SH-SY5Y (cell line): Measurements from ENCODE around the gene SIX2.

ENCODE experiments used
- GATA2 ChIP-seq: IDR thresholded peaks from 2 replicates; pipeline ENCODE4 v1.6.1; 2011; ENCODE audit warnings: mild to moderate bottlenecking, low read depth, low read length
- GATA3 ChIP-seq: IDR thresholded peaks from 2 replicates; pipeline ENCODE4 v1.6.1; 2011; ENCODE audit warnings: low read depth, mild to moderate bottlenecking, low read length, moderate library complexity

DNA sequence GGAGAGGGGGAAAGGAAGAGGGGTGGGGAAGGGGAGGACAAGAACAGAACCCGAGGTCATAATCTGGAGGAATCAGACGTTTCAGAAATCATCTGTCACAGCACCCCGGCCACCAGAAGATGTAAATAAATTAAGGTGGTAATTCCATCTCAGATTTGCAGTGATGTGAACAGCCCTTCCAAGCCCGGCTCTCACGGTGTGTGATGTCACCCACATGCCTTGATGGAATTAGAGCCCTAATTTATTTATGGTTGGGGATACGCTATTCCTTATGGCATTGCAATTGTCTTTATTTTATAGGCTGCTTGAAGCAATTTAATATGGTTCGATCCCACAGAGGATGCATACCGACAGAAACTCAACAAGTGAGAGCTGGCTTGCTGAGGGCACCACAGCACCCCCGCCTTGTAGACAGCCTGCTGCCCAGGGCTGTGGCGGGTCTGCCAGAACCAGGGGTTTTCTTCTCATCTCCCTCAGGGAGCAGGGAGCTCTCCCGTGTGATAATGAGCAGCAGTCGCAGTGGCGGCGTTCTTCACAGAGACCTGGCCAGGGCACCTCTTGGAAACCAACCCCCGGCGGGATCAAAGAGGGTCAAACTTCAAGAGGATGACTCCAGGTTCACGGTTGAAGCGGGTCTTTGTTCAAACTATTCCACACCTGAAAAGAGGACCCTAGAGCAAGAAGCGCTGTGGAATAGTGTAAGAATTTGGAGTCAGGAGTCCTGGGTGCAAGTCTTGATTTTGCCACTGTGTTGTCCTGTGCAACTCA lies 40.5 kb upstream of the SIX2 start:
- no peak for TF ChIP-seq GATA3
- TF ChIP-seq GATA2 = no peak
